Measurements from ENCODE around the gene ZC3H12A. TPM values are rescaled to one million over a fixed set of nuclear protein-coding genes. Genes with fewer than 3 reads are reported as not detected.

Gene ZC3H12A
- 10.4 TPM for total RNA-seq

GRCh38 chr1:37474046-37474696, at the start of gene ZC3H12A:
ZC3H12A (plus strand) TSS chr1:37474580; CDS start chr1:37475497, 917 bp downstream.

GRCh38 chr1:37514350-37515184, 40.2 kb downstream of the ZC3H12A start, which contains the start of gene MEAF6:
MEAF6 (minus strand) TSS chr1:37514766; CDS start chr1:37514746, 20 bp downstream.

Small RNAs within 50 kb of the gene (small RNA-seq; reads per million reads assigned to genes)
- gene MIR5581 (ENCODE audit: low replicate concordance) = 0.09 reads per million

Other genes starting within 250 kb of the ZC3H12A start
- gene MEAF6, start 40.2 kb downstream of the ZC3H12A start, total RNA-seq = 56.1 TPM
- gene SNIP1, start 79.7 kb downstream of the ZC3H12A start, total RNA-seq = 15.4 TPM
- gene DNALI1, start 82.4 kb downstream of the ZC3H12A start, total RNA-seq = 10.7 TPM
- gene GNL2, start 121.4 kb downstream of the ZC3H12A start, total RNA-seq = 62.0 TPM
- 2.2 TPM for gene RSPO1, start 160.3 kb downstream of the ZC3H12A start, total RNA-seq
- gene CDCA8, start 217.9 kb downstream of the ZC3H12A start, total RNA-seq = 5.4 TPM